Left lung (tissue), 10 donors: Measurements from ENCODE around the gene C10orf90. TPM values are rescaled to one million over a fixed set of nuclear protein-coding genes. Genes with fewer than 3 reads are reported as not detected.

Source experiments
- ATAC-seq: fragments of 200-7000 bp; cut with Tn5 transposase; one replicate; pipeline ENCODE4 v1.9.1; 2020; ENCODE audit warnings: moderate library complexity
- DNase-seq, 4 donors: peaks; one replicate each; pipeline ENCODE4 v3.0.0-alpha.2; 2013 to 2020
- H3K27ac ChIP-seq, 2 donors: fragments of 200-600 bp; sonication (generic) in 1 of 2; one replicate each; pipeline versions ENCODE4 v1.5.0 to v1.8.0; 2020 to 2021
- H3K27me3 ChIP-seq, 2 donors: fragments of 200-600 bp; sonication (generic) in 1 of 2; one replicate each; pipeline versions ENCODE4 v1.5.0 to v1.8.0; 2020 to 2021
- H3K36me3 ChIP-seq, 2 donors: fragments of 200-600 bp; sonication (generic) in 1 of 2; one replicate each; pipeline versions ENCODE4 v1.5.0 to v1.8.0; 2020 to 2021
- H3K4me1 ChIP-seq, 2 donors: fragments of 200-600 bp; one replicate each; pipeline ENCODE4 v1.8.0; 2021
- H3K4me3 ChIP-seq, 2 donors: fragments of 200-600 bp; sonication (generic) in 1 of 2; one replicate each; pipeline versions ENCODE4 v1.5.0 to v1.8.0; 2020 to 2021; ENCODE audit warnings: mild to moderate bottlenecking in 1 of 2
- H3K9me3 ChIP-seq, 2 donors: fragments of 200-600 bp; sonication (generic) in 1 of 2; one replicate each; pipeline versions ENCODE4 v1.5.0 to v1.8.0; 2020 to 2021
- CTCF ChIP-seq, 2 donors: fragments of 200-600 bp; sonication (generic) in 1 of 2; IDR thresholded peaks; one replicate each; pipeline versions ENCODE4 v1.5.0 to v1.8.0; 2021; ENCODE audit warnings: antibody characterized with exemption in 2 of 2
- intact Hi-C, 2 donors: fragments of 100-400 bp; cut with DNase I; formaldehyde crosslinking; loops; one replicate each; pipeline versions ENCODE4 v1.11.2 to v1.14.2; 2022
- polyA plus RNA-seq, 6 donors: library from polyadenylated mRNA; unstranded; fragments of 120-200 nt; gene quantifications; one replicate each; pipeline ENCODE4 v1.2.1, GENCODE V29; 2013; ENCODE audit not compliant: insufficient read length in 6 of 6
- total RNA-seq, 2 donors: library from RNA; stranded (reverse); fragmentation: NEBNext Ultra II Directional; extraction: Animal tissue kit (Norgen Biotek cat#: 25700); gene quantifications; one replicate each; pipeline ENCODE4 v1.2.1, GENCODE V29; 2021
- donor health status: DM: no; HTN: yes; CAD: no.
- donor health status: DM: no; HTN: no; CAD: no.

The C10orf90 gene
- total and polyA plus RNA-seq, 8 donors, result 12.6 to 29.8 (median 20.5) TPM; not detected in 2

DNA sequence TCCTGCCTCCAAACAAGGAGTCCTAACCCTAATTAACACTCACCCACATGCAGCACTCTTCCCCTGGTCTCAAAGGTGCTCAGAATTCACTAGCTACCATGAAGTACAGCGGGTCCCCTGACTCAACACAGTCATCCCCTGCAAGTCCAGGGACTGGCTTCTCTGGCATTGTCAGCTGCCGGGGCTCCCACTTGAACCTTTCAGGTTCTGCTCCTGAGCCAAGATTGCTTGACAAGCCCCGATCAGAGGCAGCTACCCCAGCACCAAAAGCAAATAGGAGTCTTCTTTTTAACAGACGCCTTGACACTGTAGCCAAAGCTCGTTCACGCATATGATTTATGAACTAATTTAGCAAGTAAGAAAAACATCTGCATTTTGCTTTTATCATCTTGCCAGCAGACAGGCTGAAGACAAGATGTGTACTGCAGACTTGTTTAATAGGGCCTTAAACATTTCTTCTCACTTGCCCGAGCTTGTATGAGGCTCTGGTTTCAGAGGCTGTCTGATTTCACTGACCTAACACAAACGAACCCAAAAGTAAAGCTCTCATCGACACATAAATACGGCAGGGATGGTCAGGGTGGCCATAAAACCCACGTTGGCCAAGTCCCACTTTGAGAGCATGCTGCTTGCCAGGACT, 214.6 kb downstream of the C10orf90 start:
- H3K4me1 ChIP-seq, result no peaks in the 10 kb centered on the region

GRCh38 chr10:126455036-126455765, 215.3 kb downstream of the C10orf90 start:
- no peak overlapping the region for H3K4me3 ChIP-seq
- intact Hi-C loops, result no loop called here
- DNase-seq (no peak), ATAC-seq (no peak)
- no peaks in the 10 kb centered on the region for H3K4me1 ChIP-seq
- no peaks in the 10 kb centered on the region for H3K27me3 ChIP-seq
- no peaks in the 10 kb centered on the region for H3K36me3 ChIP-seq
- H3K27ac ChIP-seq, result no peak overlapping the region
- no peak for TF ChIP-seq CTCF (IDR thresholded peaks at IDR 0.05)
- H3K9me3 ChIP-seq, result no peaks in the 10 kb centered on the region

More for the DNA sequence above, 214.6 kb downstream of the C10orf90 start:
- no peak for TF ChIP-seq CTCF (IDR thresholded peaks at IDR 0.05)
- Histone ChIP-seq H3K4me3 (no peak overlapping the region), H3K36me3 (no peaks in the 10 kb centered on the region), H3K27me3 (no peaks in the 10 kb centered on the region), H3K9me3 (no peaks in the 10 kb centered on the region), H3K27ac (no peak overlapping the region)
- no peak for DNase-seq
- no peak for ATAC-seq
- intact Hi-C loops, result no loop called here

DNA sequence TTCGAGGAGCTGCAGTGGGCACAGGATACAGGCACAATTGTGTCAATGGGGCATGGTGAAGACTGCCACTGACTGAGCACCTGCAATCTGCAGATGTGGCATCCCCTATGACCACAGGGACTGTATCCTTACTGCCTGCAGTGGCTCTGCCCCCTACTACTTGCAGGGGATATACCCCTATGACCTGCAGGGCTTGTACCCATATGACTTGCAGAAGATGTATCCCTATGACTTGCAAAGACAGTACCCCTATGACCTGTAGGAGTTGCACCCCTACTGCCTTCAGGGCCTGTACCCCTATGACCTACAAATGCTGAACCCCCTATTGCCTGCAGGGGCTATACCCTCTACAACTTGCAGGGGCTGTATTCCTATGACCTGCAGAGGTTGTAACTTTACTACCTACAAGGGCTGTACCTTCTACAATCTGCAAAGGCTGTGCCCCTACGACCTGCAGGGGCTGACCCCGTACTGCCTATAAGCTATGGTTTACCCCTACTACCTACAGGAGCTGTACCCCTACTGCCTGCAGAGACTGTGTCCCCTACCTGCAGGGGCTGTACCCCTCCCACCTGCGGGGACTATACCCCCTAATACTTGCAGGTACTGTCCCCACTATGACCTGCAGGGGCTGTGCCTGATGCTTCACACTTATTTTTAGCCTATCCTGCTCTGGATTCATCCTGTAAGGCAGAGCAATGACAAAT, 216.3 kb downstream of the C10orf90 start:
- ATAC-seq (no peak), DNase-seq (no peak)
- H3K4me3 ChIP-seq, result no peak overlapping the region
- intact Hi-C loops, result no loop called here
- no peaks in the 10 kb centered on the region for H3K4me1 ChIP-seq
- H3K27me3 ChIP-seq, result no peaks in the 10 kb centered on the region
- no peaks in the 10 kb centered on the region for H3K36me3 ChIP-seq
- TF ChIP-seq CTCF (IDR thresholded peaks at IDR 0.05), result no peak
- H3K27ac ChIP-seq, result no peak overlapping the region
- H3K9me3 ChIP-seq, result no peaks in the 10 kb centered on the region

- H3K27ac ChIP-seq, result no peak overlapping the region
- H3K4me3 ChIP-seq, result no peak overlapping the region
- H3K27me3 ChIP-seq, result no peaks in the 10 kb centered on the region
- ATAC-seq (no peak), DNase-seq (no peak)
- H3K9me3 ChIP-seq, result no peaks in the 10 kb centered on the region
- H3K4me1 ChIP-seq, result no peaks in the 10 kb centered on the region
- intact Hi-C loops, result no loop called here
- H3K36me3 ChIP-seq, result no peaks in the 10 kb centered on the region
- TF ChIP-seq CTCF (IDR thresholded peaks at IDR 0.05), result no peak
Observed at GRCh38 chr10:126452245-126452644, 218.2 kb downstream of the C10orf90 start.

DNA sequence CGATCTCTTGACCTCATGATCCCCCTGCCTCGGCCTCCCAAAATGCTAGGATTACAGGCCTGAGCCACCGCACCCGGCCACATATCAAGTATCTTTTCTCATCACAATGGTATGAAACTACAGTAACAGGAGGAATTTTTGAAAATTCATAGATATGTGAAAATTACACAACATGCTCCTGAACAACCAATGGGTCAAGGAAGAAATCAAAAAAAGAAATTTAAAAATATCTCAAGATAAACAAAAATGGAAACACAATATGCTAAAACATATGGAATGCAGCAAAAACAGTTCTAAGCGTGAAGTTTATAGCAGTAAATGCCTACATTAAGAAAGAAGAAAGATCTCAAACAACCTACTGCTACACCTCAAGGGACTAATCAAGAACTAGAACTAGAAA, 222.4 kb downstream of the C10orf90 start:
- H3K9me3 ChIP-seq, result no peaks in the 10 kb centered on the region
- TF ChIP-seq CTCF (IDR thresholded peaks at IDR 0.05), result no peak
- H3K36me3 ChIP-seq, result no peaks in the 10 kb centered on the region
- no peak overlapping the region for H3K4me3 ChIP-seq
- no peaks in the 10 kb centered on the region for H3K4me1 ChIP-seq
- intact Hi-C loops, result no loop called here
- H3K27ac ChIP-seq, result no peak overlapping the region
- H3K27me3 ChIP-seq, result no peaks in the 10 kb centered on the region
- ATAC-seq, result no peak
- no peak for DNase-seq
